Nephron (organoid): ENCODE results near the gene SEMA3E.

ENCODE experiments used
- H3K27ac Mint-ChIP-seq, 3 experiments: 2 replicates each; pipeline ENCODE4 v1.8.0; 2020; ENCODE audit warnings: mixed read lengths in 3 of 3, mild to moderate bottlenecking in 2 of 3, moderate library complexity in 1 of 3
- H3K27me3 Mint-ChIP-seq: 2 replicates; pipeline ENCODE4 v1.8.0; 2021; ENCODE audit warnings: low read depth, mild to moderate bottlenecking, moderate library complexity, mixed read lengths
- H3K36me3 Mint-ChIP-seq: 2 replicates; pipeline ENCODE4 v1.8.0; 2020; ENCODE audit warnings: low read depth, mixed read lengths
- H3K4me1 Mint-ChIP-seq: 2 replicates; pipeline ENCODE4 v1.8.0; 2020; ENCODE audit warnings: mixed read lengths
- H3K4me3 Mint-ChIP-seq, 3 experiments: 2 replicates each; pipeline ENCODE4 v1.8.0; 2020; ENCODE audit warnings: mild to moderate bottlenecking in 3 of 3, mixed read lengths in 3 of 3, moderate library complexity in 2 of 3
- H3K9me3 Mint-ChIP-seq: 2 replicates; pipeline ENCODE4 v1.8.0; 2020; ENCODE audit warnings: mixed read lengths
- TF ChIP-seq, protein P1 (sequence below), 3 experiments: fragments of 200-600 bp; sonication (generic); IDR thresholded peaks; one replicate each; pipeline ENCODE4 v1.5.0; 2021; ENCODE audit warnings: antibody characterized with exemption in 3 of 3; ENCODE audit not compliant: unreplicated experiment in 3 of 3

SEMA3E gene

DNA sequence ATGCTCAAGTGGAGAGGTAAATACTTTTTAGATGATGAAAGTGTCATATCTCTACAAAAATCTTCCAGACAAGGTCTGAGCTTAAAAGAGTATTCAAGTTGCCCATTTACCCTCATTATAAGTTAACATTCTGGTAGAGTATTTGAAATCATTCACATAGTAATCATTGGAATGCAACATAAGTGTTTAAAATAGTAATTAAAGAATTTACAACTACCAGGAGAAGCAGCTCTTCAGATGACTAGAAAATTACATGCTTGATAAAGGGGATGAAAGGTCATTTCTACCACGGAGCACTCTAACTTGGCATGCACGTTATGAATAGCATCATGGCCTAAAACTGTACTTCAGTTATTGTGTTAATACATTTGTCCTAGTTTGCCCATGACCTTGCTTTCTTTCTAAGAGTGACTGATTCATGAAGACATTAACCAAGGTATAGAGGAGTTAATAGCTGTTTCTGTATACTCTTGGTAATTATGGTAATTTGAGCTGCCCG is 120.0 kb downstream of the SEMA3E start:
- H3K4me1 Mint-ChIP-seq = peaks cover 23% of the 10 kb centered on the region
- H3K9me3 Mint-ChIP-seq = no peaks in the 10 kb centered on the region
- no peak overlapping the region for H3K4me3 Mint-ChIP-seq
- no peaks in the 10 kb centered on the region for H3K27me3 Mint-ChIP-seq
- no peaks in the 10 kb centered on the region for H3K36me3 Mint-ChIP-seq
- TF ChIP-seq, protein P1, sequence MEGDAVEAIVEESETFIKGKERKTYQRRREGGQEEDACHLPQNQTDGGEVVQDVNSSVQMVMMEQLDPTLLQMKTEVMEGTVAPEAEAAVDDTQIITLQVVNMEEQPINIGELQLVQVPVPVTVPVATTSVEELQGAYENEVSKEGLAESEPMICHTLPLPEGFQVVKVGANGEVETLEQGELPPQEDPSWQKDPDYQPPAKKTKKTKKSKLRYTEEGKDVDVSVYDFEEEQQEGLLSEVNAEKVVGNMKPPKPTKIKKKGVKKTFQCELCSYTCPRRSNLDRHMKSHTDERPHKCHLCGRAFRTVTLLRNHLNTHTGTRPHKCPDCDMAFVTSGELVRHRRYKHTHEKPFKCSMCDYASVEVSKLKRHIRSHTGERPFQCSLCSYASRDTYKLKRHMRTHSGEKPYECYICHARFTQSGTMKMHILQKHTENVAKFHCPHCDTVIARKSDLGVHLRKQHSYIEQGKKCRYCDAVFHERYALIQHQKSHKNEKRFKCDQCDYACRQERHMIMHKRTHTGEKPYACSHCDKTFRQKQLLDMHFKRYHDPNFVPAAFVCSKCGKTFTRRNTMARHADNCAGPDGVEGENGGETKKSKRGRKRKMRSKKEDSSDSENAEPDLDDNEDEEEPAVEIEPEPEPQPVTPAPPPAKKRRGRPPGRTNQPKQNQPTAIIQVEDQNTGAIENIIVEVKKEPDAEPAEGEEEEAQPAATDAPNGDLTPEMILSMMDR (IDR thresholded peaks at IDR 0.05; ENCODE audit: unreplicated experiment in 3 of 3) = no peak
- no peak overlapping the region for H3K27ac Mint-ChIP-seq

DNA sequence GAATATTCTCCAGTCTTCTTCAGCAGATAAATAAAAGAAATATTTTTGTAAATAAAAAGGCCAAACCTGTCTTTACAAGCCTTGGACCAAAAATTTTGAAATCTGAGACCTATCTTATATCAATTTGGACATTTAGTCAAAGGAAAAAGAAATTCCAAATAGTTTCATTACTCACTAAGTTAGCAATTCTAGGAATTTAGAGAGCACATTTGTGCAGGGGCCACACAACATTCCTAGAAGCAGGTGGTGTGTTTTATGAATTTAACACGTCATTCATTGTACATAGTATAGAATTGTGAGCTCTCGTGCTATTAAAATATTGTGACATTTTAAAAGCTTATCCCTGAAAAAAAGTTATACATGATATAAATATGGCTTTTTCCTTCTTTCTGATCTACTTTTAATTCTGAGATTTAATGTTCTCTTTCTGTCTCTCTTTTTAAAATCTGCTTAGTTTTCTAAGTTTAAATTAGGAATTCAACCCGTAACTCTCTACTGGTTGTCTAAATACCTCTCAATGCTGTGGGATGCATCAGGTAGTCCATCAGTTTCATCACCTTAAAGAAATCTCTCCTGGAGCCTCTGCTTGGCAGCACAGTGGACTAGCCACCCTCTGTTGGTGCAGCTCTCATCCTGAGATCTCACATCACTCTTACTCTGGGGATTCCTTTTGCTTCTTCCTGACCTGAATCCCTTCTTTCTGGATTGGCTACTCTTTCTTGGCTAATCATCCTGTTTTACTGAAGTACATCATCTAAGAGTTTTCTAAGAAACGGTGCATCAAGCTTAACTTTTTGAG is 124.5 kb downstream of the SEMA3E start:
- H3K4me3 Mint-ChIP-seq = no peak overlapping the region
- H3K36me3 Mint-ChIP-seq = no peaks in the 10 kb centered on the region
- TF ChIP-seq, protein P1 (IDR thresholded peaks at IDR 0.05; ENCODE audit: unreplicated experiment in 3 of 3) = no peak
- H3K27me3 Mint-ChIP-seq = no peaks in the 10 kb centered on the region
- peaks cover 38% of the 10 kb centered on the region for H3K4me1 Mint-ChIP-seq
- no peak overlapping the region for H3K27ac Mint-ChIP-seq
- H3K9me3 Mint-ChIP-seq = no peaks in the 10 kb centered on the region

DNA sequence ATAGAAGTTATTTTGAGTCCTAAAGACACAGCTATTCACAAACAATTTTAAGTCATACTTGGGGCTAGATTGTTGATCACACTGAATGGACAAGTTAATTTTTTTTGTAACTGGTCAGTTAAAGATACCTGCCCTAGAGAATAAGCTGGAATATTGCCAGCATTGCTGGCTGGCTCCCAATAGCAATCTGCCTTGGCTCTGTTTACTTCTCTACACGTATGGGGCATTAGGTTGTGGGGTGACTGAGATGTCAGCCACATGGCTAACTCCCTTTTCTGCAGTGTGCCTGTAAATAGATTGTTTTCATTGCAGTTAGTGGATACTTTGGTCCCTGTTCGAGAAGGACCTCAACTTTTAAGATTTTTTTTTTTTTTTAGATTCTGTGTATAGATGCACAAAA is 128.2 kb downstream of the SEMA3E start:
- H3K4me3 Mint-ChIP-seq = no peak overlapping the region
- TF ChIP-seq, protein P1 (IDR thresholded peaks at IDR 0.05; ENCODE audit: unreplicated experiment in 3 of 3) = no peak
- H3K4me1 Mint-ChIP-seq = peaks cover 38% of the 10 kb centered on the region
- H3K27me3 Mint-ChIP-seq = peaks cover 1% of the 10 kb centered on the region
- no peak overlapping the region for H3K27ac Mint-ChIP-seq
- no peaks in the 10 kb centered on the region for H3K9me3 Mint-ChIP-seq
- H3K36me3 Mint-ChIP-seq = no peaks in the 10 kb centered on the region

DNA sequence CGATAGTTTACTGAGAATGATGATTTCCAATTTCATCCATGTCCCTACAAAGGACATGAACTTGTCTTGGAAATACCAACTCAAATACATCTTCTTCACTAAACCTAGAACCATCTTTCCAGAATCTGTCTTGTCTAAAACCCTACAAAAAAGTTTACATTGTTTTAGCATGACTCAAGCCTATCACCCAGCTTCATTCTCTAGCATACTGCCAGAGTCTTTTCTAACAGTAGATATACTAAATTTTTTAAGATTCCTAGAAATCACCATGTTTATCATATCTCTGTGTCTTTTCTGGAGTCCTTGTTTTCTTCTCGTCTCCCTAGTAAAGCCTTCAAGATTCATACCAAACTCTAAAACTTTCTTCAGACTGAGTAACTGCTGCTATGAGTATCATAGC is 129.7 kb downstream of the SEMA3E start:
- Mint-ChIP-seq H3K9me3 (no peaks in the 10 kb centered on the region), H3K27me3 (peaks cover 3% of the 10 kb centered on the region), H3K36me3 (no peaks in the 10 kb centered on the region), H3K4me1 (peaks cover 29% of the 10 kb centered on the region), H3K27ac (no peak overlapping the region), H3K4me3 (no peak overlapping the region)
- TF ChIP-seq, protein P1 (IDR thresholded peaks at IDR 0.05; ENCODE audit: unreplicated experiment in 3 of 3) = no peak

DNA sequence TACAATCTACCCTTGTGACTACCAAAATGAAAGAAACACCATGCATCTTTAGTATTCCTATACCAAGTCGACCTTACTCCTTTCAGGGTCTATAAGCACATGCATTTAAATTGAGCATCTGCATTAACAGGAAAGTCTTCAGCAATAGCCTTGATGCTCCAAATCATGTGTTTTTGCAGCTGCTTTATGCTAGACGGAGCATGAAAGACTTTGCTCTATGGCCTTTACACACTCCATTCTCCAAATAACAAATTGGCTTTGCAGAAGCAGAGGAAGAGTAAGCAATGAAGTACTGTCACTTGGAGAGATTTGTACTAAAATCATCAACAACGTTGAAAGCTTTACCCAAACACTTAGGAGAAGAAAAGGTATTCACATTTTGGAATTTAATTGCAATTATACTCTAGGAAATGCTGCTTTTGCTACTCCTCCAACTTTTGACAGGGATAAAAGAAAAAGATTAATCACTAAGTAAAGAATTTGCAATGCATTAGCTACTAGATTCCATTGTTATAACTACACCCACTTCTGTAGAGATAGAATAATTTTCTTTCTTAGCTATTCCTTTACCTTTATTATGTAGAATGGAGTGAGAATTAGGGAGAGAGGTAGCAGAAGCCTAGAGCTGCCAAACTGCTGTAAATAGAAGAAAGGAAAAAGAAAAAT is 131.8 kb downstream of the SEMA3E start:
- peak overlapping the region; percentile 20 to 69 (median 32) for H3K27ac Mint-ChIP-seq
- TF ChIP-seq, protein P1 (IDR thresholded peaks at IDR 0.05; ENCODE audit: unreplicated experiment in 3 of 3) = no peak
- no peaks in the 10 kb centered on the region for H3K36me3 Mint-ChIP-seq
- peaks cover 3% of the 10 kb centered on the region for H3K27me3 Mint-ChIP-seq
- peaks cover 28% of the 10 kb centered on the region for H3K4me1 Mint-ChIP-seq
- H3K4me3 Mint-ChIP-seq = no peak overlapping the region
- no peaks in the 10 kb centered on the region for H3K9me3 Mint-ChIP-seq
